ENCODE results near the gene ABHD1.

The ABHD1 gene

GRCh38 chr2:27138111-27138510 lies 14.5 kb downstream of the ABHD1 start:
- no peak for DNase-seq

GRCh38 chr2:27139310-27139709 lies 15.7 kb downstream of the ABHD1 start, which contains the start of gene PRR30:
TSS of gene PRR30 (minus strand) at chr2:27139410. CDS start at chr2:27138329, 1,081 bp downstream.
- DNase-seq, result no peak

- no peak for DNase-seq
Measured at GRCh38 chr2:27143285-27143684, 19.7 kb downstream of the ABHD1 start.

- DNase-seq, result no peak
Measured at GRCh38 chr2:27145682-27146081, 22.1 kb downstream of the ABHD1 start.

- no peak for DNase-seq
Measured at GRCh38 chr2:27147935-27148334, 24.3 kb downstream of the ABHD1 start.

GRCh38 chr2:27148801-27149439 lies 25.3 kb downstream of the ABHD1 start, which contains the start of gene TCF23:
TSS of gene TCF23 (plus strand) at chr2:27149004. CDS start at chr2:27149134, 130 bp downstream.
- no peak for DNase-seq

GRCh38 chr2:27149570-27150405 lies 26.2 kb downstream of the ABHD1 start:
- no peak for DNase-seq

GRCh38 chr2:27150639-27151230 lies 27.1 kb downstream of the ABHD1 start:
- DNase-seq, result no peak

GRCh38 chr2:27152102-27152795 lies 28.6 kb downstream of the ABHD1 start:
- DNase-seq, result no peak

GRCh38 chr2:27152796-27153464 lies 29.3 kb downstream of the ABHD1 start:
- DNase-seq, result no peak

- no peak for DNase-seq
Measured at GRCh38 chr2:27154488-27154887, 30.9 kb downstream of the ABHD1 start.

- no peak for DNase-seq
Measured at GRCh38 chr2:27155069-27155520, 31.5 kb downstream of the ABHD1 start.

- DNase-seq, result no peak
Measured at GRCh38 chr2:27158468-27158867, 34.9 kb downstream of the ABHD1 start.

- DNase-seq, result no peak
Measured at GRCh38 chr2:27159271-27159670, 35.7 kb downstream of the ABHD1 start.

GRCh38 chr2:27160191-27160590 lies 36.6 kb downstream of the ABHD1 start:
- DNase-seq, result no peak

GRCh38 chr2:27162151-27163121 lies 38.8 kb downstream of the ABHD1 start:
- no peak for DNase-seq

- DNase-seq, result no peak
Measured at GRCh38 chr2:27164960-27165763, 41.5 kb downstream of the ABHD1 start.

- DNase-seq, result no peak
Measured at GRCh38 chr2:27170581-27171337, 47.1 kb downstream of the ABHD1 start.

GRCh38 chr2:27171351-27171848 lies 47.8 kb downstream of the ABHD1 start:
- no peak for DNase-seq
